OCI-LY1 (cell line): ENCODE measurements around the gene SERPINB8.

Source experiments
- EZH2 ChIP-seq: fragments of 200-600 bp; sonication (generic), shearing (Covaris generic); IDR thresholded peaks from 2 replicates; pipeline ENCODE4 v1.8.0; 2017; ENCODE audit warnings: borderline replicate concordance, mixed run types, mild to moderate bottlenecking, antibody characterized with exemption, low read length, moderate library complexity, mixed read lengths
- TF ChIP-seq, protein P1 (sequence below): fragments of 200-600 bp; sonication (generic), shearing (Covaris generic); IDR thresholded peaks from 2 replicates; pipeline ENCODE4 v1.5.1; 2017; ENCODE audit warnings: mild to moderate bottlenecking, antibody characterized with exemption, low read length, moderate library complexity, mixed read lengths

DNA sequence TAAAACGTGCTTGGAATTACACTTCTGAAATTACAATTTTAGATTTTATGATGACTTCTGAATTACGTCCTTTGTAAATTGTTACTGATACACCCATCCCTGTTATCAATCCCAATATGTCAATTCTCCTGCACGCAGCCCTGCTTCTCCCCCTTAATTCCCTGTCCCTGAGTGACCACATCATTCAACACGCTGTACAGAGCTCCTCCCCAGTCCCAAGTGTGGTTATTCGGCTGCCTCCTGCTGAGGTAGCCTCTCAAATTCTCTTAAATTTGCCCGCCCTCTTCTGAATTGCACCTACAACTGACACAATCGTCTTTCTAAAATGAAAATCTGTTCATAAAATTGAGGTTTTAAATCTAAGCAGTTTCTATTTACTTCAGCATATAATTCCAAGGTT, 10.1 kb downstream of the SERPINB8 start:
- TF ChIP-seq, protein P1, sequence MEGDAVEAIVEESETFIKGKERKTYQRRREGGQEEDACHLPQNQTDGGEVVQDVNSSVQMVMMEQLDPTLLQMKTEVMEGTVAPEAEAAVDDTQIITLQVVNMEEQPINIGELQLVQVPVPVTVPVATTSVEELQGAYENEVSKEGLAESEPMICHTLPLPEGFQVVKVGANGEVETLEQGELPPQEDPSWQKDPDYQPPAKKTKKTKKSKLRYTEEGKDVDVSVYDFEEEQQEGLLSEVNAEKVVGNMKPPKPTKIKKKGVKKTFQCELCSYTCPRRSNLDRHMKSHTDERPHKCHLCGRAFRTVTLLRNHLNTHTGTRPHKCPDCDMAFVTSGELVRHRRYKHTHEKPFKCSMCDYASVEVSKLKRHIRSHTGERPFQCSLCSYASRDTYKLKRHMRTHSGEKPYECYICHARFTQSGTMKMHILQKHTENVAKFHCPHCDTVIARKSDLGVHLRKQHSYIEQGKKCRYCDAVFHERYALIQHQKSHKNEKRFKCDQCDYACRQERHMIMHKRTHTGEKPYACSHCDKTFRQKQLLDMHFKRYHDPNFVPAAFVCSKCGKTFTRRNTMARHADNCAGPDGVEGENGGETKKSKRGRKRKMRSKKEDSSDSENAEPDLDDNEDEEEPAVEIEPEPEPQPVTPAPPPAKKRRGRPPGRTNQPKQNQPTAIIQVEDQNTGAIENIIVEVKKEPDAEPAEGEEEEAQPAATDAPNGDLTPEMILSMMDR = no peak
- TF ChIP-seq EZH2 = no peak
